ENCODE data around the gene CBLC.

CBLC gene

GRCh38 chr19:44752123-44752815 lies 25.4 kb upstream of the CBLC start:
- no peak for DNase-seq (ENCODE audit: low read depth)
- no peak overlapping the region for H3K4me3 ChIP-seq (ENCODE audit: low read depth, low read length)
- no peak for TF ChIP-seq CTCF (IDR thresholded peaks at IDR 0.05; ENCODE audit: control insufficient read depth, extremely low read depth, insufficient read depth)

- no peak for TF ChIP-seq CTCF (IDR thresholded peaks at IDR 0.05; ENCODE audit: control insufficient read depth, extremely low read depth, insufficient read depth)
- H3K4me3 ChIP-seq (ENCODE audit: low read depth, low read length) = peak overlapping the region; percentile 48
Observed at GRCh38 chr19:44752816-44753625, 24.7 kb upstream of the CBLC start.

GRCh38 chr19:44753626-44753931 lies 24.1 kb upstream of the CBLC start:
- no peak for TF ChIP-seq CTCF (IDR thresholded peaks at IDR 0.05; ENCODE audit: control insufficient read depth, extremely low read depth, insufficient read depth)
- no peak for DNase-seq (ENCODE audit: low read depth)

More at GRCh38 chr19:44752816-44753625, 24.7 kb upstream of the CBLC start:
- peak; percentile 28 for DNase-seq (ENCODE audit: low read depth)

GRCh38 chr19:44753932-44754749 lies 23.5 kb upstream of the CBLC start:
- TF ChIP-seq CTCF (IDR thresholded peaks at IDR 0.05; ENCODE audit: control insufficient read depth, extremely low read depth, insufficient read depth) = no peak
- H3K4me3 ChIP-seq (ENCODE audit: low read depth, low read length) = peak overlapping the region; percentile 48
- no peak for DNase-seq (ENCODE audit: low read depth)

More at GRCh38 chr19:44753626-44753931, 24.1 kb upstream of the CBLC start:
- H3K4me3 ChIP-seq (ENCODE audit: low read depth, low read length) = peak overlapping the region; percentile 48

GRCh38 chr19:44754750-44755080 lies 23.0 kb upstream of the CBLC start:
- no peak for TF ChIP-seq CTCF (IDR thresholded peaks at IDR 0.05; ENCODE audit: control insufficient read depth, extremely low read depth, insufficient read depth)
- peak overlapping the region; percentile 48 for H3K4me3 ChIP-seq (ENCODE audit: low read depth, low read length)
- no peak for DNase-seq (ENCODE audit: low read depth)

- no peak for DNase-seq (ENCODE audit: low read depth)
- no peak for TF ChIP-seq CTCF (IDR thresholded peaks at IDR 0.05; ENCODE audit: control insufficient read depth, extremely low read depth, insufficient read depth)
- no peak overlapping the region for H3K4me3 ChIP-seq (ENCODE audit: low read depth, low read length)
Observed at GRCh38 chr19:44755219-44755618, 22.5 kb upstream of the CBLC start.

Measured in LNCaP clone FGC (cell line).